Measurements from ENCODE around the gene GNAT1.
"Not testable (repeated sequence)": the region's sequence is repeated elsewhere in the genome, so short reads cannot be mapped to it uniquely, and the experiment has no call there.

The GNAT1 gene

DNA sequence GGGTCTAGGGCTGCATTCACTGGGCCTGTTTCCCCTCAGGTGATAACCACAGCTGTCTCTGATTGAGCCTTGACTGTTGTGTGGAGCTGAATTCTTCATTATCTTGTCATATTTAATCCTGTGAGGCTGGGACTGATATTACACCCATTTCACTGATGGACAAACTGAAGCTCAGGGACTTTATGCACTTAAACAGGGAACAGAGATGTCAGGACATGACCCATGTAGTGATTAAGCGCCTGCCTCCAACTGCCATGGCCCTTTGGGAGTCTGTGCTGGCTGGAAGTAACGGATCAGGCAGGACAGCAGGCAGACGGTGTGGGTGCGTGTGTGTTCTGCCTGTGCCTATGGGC is 52.1 kb downstream of the GNAT1 start:
- DNase-seq = no peak

- not testable (repeated sequence) for DNase-seq
Observed at GRCh38 chr3:50244813-50245212, 53.4 kb downstream of the GNAT1 start.

DNA sequence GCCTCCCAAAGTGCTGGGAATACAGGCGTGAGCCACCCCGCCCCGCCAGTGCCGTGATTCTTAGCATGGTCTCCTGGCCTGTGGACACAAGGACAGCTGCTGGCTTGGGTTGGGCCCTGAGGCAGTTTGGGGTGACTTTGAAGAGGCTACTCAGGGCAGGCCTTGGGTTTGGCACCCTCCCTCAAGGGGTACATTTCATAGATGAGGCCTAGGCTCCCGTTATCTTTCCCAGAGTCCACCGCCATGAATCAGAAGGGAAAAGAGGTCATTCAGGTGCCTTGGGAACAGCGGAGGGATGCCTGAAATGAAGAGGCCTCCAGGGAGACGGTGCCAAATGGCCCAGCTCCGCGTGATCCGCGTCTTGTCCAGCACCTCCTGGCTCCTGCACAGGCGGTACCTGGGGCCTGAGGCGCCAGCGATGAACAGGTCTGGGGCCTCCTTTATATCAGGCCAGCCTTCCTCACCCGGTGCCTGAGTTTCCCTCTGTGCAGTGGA is 53.9 kb downstream of the GNAT1 start:
- no peak for DNase-seq

DNA sequence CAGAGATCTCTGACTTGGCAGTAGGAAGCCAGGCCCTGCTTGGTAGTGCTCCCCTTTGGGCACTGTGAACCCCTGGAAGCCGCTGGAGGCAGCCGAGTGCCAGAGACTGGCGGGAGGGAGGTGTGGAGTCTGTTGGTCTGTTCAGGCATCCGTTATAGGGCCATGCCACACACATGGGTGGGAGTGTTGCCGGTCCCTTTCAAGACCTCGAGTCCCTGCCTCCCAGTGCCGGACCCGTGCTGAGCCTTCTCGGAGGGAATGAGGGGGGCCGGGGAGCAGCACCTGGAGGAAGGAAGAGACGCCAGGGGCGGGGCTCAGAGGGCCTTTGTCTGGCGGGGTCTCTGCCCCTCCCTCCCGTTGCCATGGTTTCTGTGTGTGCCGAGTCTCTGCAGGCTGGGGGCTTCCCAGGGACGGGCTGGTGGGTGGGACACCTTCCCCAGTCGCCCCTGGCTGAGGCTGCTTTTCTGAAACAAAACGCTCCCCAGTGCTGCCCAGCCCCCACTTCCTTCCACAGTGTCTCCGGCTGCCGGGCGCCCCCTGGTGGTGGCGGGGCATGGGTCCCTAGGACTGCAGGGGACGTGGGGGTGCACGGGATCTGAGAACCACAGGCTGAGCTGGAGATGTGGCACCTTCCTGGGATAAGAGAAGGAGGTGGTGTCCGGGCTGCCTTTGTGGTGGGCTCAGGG is 54.6 kb downstream of the GNAT1 start:
- peak; percentile 81 for DNase-seq

DNA sequence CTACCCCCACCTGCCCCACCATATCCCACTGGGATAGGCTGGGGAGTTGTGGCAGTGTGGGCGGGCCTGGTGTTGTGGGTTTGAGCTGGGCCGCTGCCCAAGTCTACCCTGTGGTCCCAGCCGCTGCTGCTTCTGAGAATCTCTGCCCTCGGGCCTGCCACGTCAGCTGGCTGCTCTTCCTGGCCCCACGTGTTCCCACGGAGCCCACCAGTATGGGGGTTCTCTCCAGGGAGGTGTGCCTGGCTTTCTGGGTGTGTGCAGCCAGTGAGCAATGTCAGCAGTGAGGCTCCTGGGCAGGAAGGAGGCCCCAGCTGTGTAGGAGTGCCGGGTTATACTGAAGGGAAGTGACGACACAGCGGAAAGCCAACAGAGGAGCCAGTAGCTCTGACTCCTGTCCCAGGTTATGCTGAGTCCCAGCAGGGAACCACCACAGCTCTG is 55.1 kb downstream of the GNAT1 start:
- DNase-seq = no peak

All from COR-L47 (cell line).